ENCODE data around the gene KRT86. TPM values are rescaled to one million over a fixed set of nuclear protein-coding genes. Genes with fewer than 3 reads are reported as not detected.

Gene KRT86
- total and polyA plus RNA-seq, 9 of the 15 experiments (the other 6 are each of a cell fraction or from before 2014, with no cell fraction given): not detected

- Histone ChIP-seq H3K4me1 (replicated peaks in 1 of 2; ENCODE audit: control insufficient read depth in 2 of 2, insufficient read depth in 2 of 2, low read length in 2 of 2) (no peaks in the 10 kb centered on the region), H4K20me1 (replicated peaks; ENCODE audit: control insufficient read depth, insufficient read depth, low read length) (0 out of 2 replicates have a peak, but pooled peaks cover 6% of the 10 kb centered on the region), H3K9ac (ENCODE audit: insufficient read depth in 1 of 2, low read depth in 2 of 2, low read length in 2 of 2) (no peak overlapping the region), H3K27ac (ENCODE audit: extremely low read depth, low read depth, low read length) (no peak overlapping the region), H3K79me2 (ENCODE audit: control insufficient read depth, insufficient read depth, low read length) (no peaks in the 10 kb centered on the region), H2AFZ (ENCODE audit: low read depth, low read length) (no peak overlapping the region), H3K9me1 (ENCODE audit: control insufficient read depth, insufficient read depth, low read length) (no peaks in the 10 kb centered on the region), H3K27me3 (ENCODE audit: control insufficient read depth in 2 of 2, insufficient read depth in 2 of 2, low read length in 2 of 2) (peaks cover 0 to 52% of the 10 kb centered on the region in 2 experiments; a peak in 4 of 5 replicates), H3K4me2 (ENCODE audit: insufficient read depth, low read length) (no peak overlapping the region), H3K9me3 (replicated peaks; ENCODE audit: control insufficient read depth, insufficient read depth, low read depth, low read length) (no peaks in the 10 kb centered on the region), H3K36me3 (ENCODE audit: control insufficient read depth, insufficient read depth, low read length) (no peaks in the 10 kb centered on the region), H3K4me3 (no peak overlapping the region)
- no peak for TF ChIP-seq BRD4 (IDR thresholded peaks at IDR 0.05)
- no peak for TF ChIP-seq ZNF184 (CRISPR knock-in tag; IDR thresholded peaks at IDR 0.05)
- no peak for TF ChIP-seq BHLHE40 (IDR thresholded peaks at IDR 0.05; ENCODE audit: low read length)
- TF ChIP-seq ARID1B (IDR thresholded peaks at IDR 0.05): no peak
- TF ChIP-seq POLR3A (IDR thresholded peaks at IDR 0.05; ENCODE audit: borderline replicate concordance, extremely low read depth, insufficient read depth, insufficient read length): no peak
- CTCF ChIA-PET (ENCODE audit: low intra/inter-chr PET ratio): no interaction called here
- WGBS (ENCODE audit: insufficient coverage, low coverage, missing lambda C conversion rate): 0% methylated on average over 10 of the region's 11 CpGs
- intact Hi-C loops (cut with micrococcal nuclease) (no loop called here), in situ Hi-C loops (cut with MboI) (no loop called here)
- ATAC-seq (no peak), FAIRE-seq (no peak), DNase-seq (ENCODE audit: extremely low read depth in 1 of 4, low spot score in 3 of 4) (no peak)
- BruUV-seq (replicated peaks): no TSS peak
- POLR2A ChIA-PET: no interaction called here
These were observed 33.1 kb upstream of the KRT86 start for GRCh38 chr12:52241205-52241842.
